ENCODE measurements around the gene CACNA1F.

CACNA1F gene

DNA sequence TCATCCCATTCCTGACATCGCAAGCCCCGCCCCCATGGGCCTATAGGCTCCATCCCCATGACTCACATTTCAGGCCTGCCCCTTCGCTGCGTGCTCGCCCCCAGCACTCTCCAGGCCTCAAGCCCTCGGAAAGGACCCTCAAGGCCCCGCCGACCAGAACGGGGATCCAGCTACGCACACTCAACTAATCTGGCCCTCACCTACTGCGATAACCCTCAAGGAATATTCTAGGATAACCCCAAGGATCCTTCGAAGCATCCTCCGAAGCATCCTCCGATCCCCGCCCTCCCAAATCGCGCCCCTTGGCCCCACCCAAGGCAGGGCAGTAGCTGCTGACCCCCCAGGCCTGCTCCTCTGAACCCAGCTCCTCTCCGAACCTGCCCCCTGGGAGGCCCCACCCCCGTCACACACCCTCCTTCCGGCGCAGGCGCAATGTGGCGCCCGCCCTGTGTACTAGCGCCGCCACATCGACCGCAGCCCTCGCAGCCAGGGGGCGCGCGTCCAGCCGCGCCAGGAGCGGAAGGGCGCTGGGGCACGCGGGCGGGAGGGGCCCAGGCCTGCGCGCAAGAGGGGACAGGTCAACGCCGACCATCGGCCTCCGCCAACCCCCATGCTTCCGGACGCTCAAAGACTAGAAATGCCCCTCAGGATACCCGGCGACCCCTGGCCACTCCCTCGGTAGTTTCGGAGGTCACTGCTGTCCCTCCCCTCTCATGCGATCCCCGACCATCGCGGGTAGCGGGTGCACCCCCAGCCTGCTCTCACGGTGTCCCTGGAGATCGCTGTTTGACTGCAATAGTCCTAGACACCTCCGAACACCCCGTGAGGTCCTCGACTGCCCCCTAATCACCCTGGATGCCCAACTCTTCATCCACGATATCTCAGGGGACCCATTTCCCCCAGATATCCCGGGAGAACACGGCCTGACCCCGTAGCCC, 77.0 kb downstream of the CACNA1F start:
- no peak for FAIRE-seq
- peak; percentile 58 for DNase-seq (ENCODE audit: low spot score)

DNA sequence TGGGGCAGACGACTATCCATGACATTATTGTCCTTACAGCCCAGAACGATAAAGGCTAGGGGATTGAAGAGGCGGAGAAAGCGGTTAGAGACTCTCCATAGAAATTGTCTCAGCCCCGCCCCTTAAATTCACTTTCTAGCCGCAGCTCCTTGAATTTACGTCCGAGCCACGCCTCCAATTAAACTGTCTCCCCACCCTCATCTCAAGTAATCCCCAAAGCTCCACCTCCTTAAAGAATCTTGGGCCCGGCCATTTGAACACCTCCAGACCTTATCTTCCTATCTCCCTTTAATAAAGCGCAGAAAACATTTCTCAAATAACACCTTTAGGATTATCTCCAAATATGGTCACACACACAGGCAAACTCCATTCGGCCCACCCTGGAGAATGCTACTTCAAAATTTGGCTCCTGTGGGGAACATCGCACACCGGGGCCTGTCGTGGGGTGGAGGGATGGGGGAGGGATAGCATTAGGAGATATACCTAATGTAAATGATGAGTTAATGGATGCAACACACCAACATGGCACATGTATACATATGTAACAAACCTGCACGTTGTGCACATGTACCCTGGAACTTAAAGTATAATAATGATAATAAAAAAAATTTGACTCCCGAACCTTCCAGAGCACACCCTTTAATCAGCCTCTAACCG, 77.8 kb downstream of the CACNA1F start:
- DNase-seq (ENCODE audit: low spot score) (no peak), FAIRE-seq (no peak)
